SU-DHL-6 (cell line): ENCODE measurements around the gene MIDN.

Source experiments
- H2AFZ ChIP-seq: fragments of 200-600 bp; sonication (generic); 2 replicates; pipeline ENCODE4 v1.6.1; 2014; ENCODE audit warnings: low read depth, mild to moderate bottlenecking, moderate library complexity, mixed read lengths, antibody characterized with exemption, low read length; ENCODE audit not compliant: severe bottlenecking
- H3F3A ChIP-seq: fragments of 200-600 bp; shearing (Covaris generic); 2 replicates; pipeline ENCODE4 v1.6.0; 2016; ENCODE audit warnings: antibody characterized with exemption, mild to moderate bottlenecking; ENCODE audit not compliant: insufficient read depth
- H3K27ac ChIP-seq: fragments of 200-600 bp; sonication (generic); 2 replicates; pipeline ENCODE4 v1.5.1; 2016; ENCODE audit warnings: low read depth, mild to moderate bottlenecking, low read length, moderate library complexity, mixed read lengths
- H3K27me3 ChIP-seq: fragments of 200-600 bp; sonication (generic), shearing (Covaris generic); 2 replicates; pipeline ENCODE4 v1.6.0; 2014; ENCODE audit warnings: mild to moderate bottlenecking, low read length
- H3K36me3 ChIP-seq: fragments of 200-600 bp; sonication (generic); 2 replicates; pipeline ENCODE4 v1.6.1; 2014; ENCODE audit warnings: mild to moderate bottlenecking, low read length, mixed read lengths
- H3K4me2 ChIP-seq: fragments of 300-600, 200-600 bp; shearing (Covaris generic), sonication (generic); 2 replicates; pipeline ENCODE4 v1.6.0; 2014; ENCODE audit warnings: low read length, low read depth, mild to moderate bottlenecking; ENCODE audit not compliant: poor library complexity, severe bottlenecking
- H3K4me3 ChIP-seq: fragments of 200-600 bp; sonication (generic); 2 replicates; pipeline ENCODE4 v1.5.1; 2014; ENCODE audit warnings: antibody characterized with exemption, low read length, mild to moderate bottlenecking, mixed read lengths; ENCODE audit not compliant: insufficient read depth, poor library complexity, severe bottlenecking
- H3K79me2 ChIP-seq: fragments of 200-600 bp; sonication (generic); 2 replicates; pipeline ENCODE4 v1.6.1; 2014; ENCODE audit warnings: mild to moderate bottlenecking, low read length, moderate library complexity; ENCODE audit not compliant: insufficient read depth
- H3K9ac ChIP-seq: fragments of 200-600 bp; sonication (generic); 2 replicates; pipeline ENCODE4 v1.7.0; 2014; ENCODE audit warnings: mild to moderate bottlenecking, low read length
- H3K9me2 ChIP-seq: fragments of 200-600 bp; sonication (generic); replicated peaks from 2 replicates; pipeline ENCODE4 v1.6.1; 2014; ENCODE audit warnings: low read length; ENCODE audit not compliant: insufficient read depth
- H3K9me3 ChIP-seq: fragments of 200-600 bp; sonication (generic); 2 replicates; pipeline ENCODE4 v1.6.1; 2014; ENCODE audit warnings: low read length, mixed read lengths; ENCODE audit not compliant: insufficient read depth
- H4K20me1 ChIP-seq: fragments of 200-600 bp; sonication (generic); 2 replicates; pipeline ENCODE4 v1.6.1; 2014; ENCODE audit warnings: low read depth, mild to moderate bottlenecking, antibody characterized with exemption, low read length, moderate library complexity, mixed read lengths
- EZH2phosphoT487 ChIP-seq: fragments of 200-600 bp; sonication (generic), shearing (Covaris generic); conservative IDR thresholded peaks from 2 replicates; pipeline ENCODE4 v1.6.1; 2018; ENCODE audit warnings: mild to moderate bottlenecking, antibody characterized with exemption, low read length, moderate library complexity, mixed read lengths
- TF ChIP-seq, protein P1 (sequence below): fragments of 200-600 bp; sonication (generic); IDR thresholded peaks from one replicate; pipeline ENCODE4 v1.5.1; 2017; ENCODE audit warnings: antibody characterized with exemption, mild to moderate bottlenecking, low read length, moderate library complexity; ENCODE audit not compliant: insufficient read depth, poor library complexity, severe bottlenecking

Gene MIDN

DNA sequence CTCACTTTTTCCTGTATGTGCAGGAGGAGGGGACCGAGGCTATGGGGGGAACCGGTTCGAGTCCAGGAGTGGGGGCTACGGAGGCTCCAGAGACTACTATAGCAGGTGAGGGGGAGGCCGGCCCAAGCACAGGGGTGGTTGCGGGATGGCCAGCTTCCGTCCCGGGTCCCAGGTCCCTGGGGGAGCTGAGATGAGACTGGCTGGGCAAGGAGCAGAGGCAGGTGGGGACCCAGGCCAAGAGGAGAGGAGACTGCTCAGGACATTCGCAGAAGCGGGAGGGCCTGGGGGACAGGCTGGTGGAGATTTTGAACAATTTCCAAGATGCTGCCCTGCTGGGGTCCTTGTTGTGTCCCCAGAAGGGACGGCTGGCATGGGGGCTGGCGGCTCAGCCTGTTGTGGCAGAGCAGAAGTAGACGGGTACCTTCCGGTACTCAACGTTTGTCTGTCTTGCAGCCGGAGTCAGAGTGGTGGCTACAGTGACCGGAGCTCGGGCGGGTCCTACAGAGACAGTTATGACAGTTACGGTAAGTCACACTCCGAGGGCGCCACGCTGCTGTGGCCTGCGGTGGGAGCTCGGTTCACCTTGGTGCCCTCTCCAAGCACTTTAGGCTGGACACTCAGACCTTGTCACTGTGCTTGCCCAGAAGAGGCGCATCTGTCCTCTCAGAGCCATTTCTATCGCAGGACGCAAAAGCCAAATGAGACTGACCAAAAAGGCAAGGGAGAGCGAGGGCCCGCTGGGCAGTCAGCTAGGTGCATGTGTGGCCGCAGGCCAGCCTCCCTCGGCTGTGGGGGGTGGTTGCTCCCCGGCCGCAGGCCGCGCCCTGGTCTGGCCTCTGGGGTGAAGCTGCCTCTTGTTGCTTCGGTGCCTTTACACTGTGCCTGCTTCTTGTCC lies 23.4 kb downstream of the MIDN start:
- no peaks in the 10 kb centered on the region for H3K27me3 ChIP-seq
- no peaks in the 10 kb centered on the region; the same call in 1 of the 2 replicates for H4K20me1 ChIP-seq
- H3K36me3 ChIP-seq: peaks cover 6% of the 10 kb centered on the region
- TF ChIP-seq, protein P1, sequence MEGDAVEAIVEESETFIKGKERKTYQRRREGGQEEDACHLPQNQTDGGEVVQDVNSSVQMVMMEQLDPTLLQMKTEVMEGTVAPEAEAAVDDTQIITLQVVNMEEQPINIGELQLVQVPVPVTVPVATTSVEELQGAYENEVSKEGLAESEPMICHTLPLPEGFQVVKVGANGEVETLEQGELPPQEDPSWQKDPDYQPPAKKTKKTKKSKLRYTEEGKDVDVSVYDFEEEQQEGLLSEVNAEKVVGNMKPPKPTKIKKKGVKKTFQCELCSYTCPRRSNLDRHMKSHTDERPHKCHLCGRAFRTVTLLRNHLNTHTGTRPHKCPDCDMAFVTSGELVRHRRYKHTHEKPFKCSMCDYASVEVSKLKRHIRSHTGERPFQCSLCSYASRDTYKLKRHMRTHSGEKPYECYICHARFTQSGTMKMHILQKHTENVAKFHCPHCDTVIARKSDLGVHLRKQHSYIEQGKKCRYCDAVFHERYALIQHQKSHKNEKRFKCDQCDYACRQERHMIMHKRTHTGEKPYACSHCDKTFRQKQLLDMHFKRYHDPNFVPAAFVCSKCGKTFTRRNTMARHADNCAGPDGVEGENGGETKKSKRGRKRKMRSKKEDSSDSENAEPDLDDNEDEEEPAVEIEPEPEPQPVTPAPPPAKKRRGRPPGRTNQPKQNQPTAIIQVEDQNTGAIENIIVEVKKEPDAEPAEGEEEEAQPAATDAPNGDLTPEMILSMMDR: no peak
- TF ChIP-seq EZH2phosphoT487: no peak
- H3K79me2 ChIP-seq: peaks cover 35% of the 10 kb centered on the region
- H2AFZ ChIP-seq: no peak overlapping the region
- H3K9ac ChIP-seq: peak overlapping the region; percentile 89
- H3K4me3 ChIP-seq: no peak overlapping the region
- no peak overlapping the region for H3K27ac ChIP-seq
- H3K4me2 ChIP-seq: peak overlapping the region; percentile 77
- no peaks in the 10 kb centered on the region for H3K9me3 ChIP-seq
- no peaks in the 10 kb centered on the region for H3K9me2 ChIP-seq
- H3F3A ChIP-seq: peaks cover 53% of the 10 kb centered on the region

DNA sequence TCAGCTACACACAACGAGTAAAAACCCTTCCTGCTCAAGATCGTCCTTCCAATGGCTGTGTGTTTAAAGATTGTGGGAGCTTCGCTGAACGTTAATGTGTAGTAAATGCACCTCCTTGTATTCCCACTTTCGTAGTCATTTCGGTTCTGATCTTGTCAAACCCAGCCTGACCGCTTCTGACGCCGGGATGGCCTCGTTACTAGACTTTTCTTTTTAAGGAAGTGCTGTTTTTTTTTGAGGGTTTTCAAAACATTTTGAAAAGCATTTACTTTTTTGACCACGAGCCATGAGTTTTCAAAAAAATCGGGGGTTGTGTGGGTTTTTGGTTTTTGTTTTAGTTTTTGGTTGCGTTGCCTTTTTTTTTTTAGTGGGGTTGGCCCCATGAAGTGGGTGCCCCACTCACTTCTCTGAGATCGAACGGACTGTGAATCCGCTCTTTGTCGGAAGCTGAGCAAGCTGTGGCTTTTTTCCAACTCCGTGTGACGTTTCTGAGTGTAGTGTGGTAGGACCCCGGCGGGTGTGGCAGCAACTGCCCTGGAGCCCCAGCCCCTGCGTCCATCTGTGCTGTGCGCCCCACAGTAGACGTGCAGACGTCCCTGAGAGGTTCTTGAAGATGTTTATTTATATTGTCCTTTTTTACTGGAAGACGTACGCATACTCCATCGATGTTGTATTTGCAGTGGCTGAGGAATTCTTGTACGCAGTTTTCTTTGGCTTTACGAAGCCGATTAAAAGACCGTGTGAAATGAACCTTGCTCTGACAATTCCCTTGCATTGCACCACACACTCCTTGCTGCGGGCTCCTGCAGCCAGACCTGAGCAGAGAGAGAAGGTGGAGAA lies 24.3 kb downstream of the MIDN start:
- Histone ChIP-seq H3K79me2 (peaks cover 35% of the 10 kb centered on the region), H3K9ac (no peak overlapping the region), H3K4me3 (no peak overlapping the region), H3K9me2 (no peaks in the 10 kb centered on the region), H3K36me3 (peaks cover 6% of the 10 kb centered on the region), H2AFZ (no peak overlapping the region), H4K20me1 (no peaks in the 10 kb centered on the region; the same call in 1 of the 2 replicates), H3K27me3 (no peaks in the 10 kb centered on the region), H3F3A (peaks cover 57% of the 10 kb centered on the region), H3K4me2 (no peak overlapping the region), H3K9me3 (no peaks in the 10 kb centered on the region), H3K27ac (no peak overlapping the region)
- TF ChIP-seq, protein P1: no peak
- TF ChIP-seq EZH2phosphoT487: no peak

DNA sequence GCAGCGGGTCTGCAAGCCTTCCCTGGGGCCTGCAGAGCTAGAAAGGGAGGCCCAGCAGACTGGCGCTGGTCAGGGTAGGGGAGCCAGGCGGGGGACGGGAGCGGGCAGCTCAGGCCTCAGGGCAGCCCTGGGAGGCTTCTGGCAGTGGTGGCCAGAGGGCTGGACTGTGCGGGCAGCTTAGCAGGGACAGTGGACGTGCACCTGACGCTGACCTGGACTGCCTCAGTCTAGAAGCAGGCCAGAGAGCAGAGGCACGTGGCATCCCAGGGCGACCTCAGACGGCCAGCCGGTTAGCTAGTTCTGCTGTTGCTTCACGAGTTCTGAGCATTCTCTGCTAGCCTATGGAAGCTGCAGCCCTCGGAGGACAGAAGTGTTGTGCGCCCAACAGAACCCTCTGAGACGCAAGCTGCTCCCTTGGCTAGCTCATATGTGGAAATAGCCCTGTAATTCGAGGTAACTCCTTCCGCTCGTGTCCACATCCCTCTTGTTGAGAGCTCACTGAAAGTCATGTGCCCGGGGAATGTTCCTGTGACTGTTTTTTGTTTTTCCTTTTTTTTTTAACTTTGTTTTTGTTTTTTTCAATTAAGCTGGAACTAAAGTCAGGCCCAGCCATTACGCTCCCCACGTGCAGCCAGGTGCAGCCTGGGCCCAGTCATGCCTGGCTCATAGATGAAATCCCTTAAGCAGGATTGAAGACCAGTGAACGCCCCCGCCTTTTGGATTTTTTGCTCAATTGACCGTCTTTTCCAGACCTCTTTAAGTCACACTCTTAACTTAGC lies 25.1 kb downstream of the MIDN start:
- Histone ChIP-seq H3K79me2 (peaks cover 35% of the 10 kb centered on the region), H3K4me3 (no peak overlapping the region), H3K9me2 (no peaks in the 10 kb centered on the region), H3K27me3 (no peaks in the 10 kb centered on the region), H3F3A (peaks cover 57% of the 10 kb centered on the region), H3K27ac (no peak overlapping the region), H2AFZ (no peak overlapping the region), H4K20me1 (no peaks in the 10 kb centered on the region; the same call in 1 of the 2 replicates), H3K4me2 (no peak overlapping the region), H3K36me3 (peaks cover 6% of the 10 kb centered on the region), H3K9ac (no peak overlapping the region), H3K9me3 (no peaks in the 10 kb centered on the region)
- TF ChIP-seq, protein P1: no peak
- TF ChIP-seq EZH2phosphoT487: no peak
